HG03064 (cell line): ENCODE data around the gene SLC7A5.
A peak's percentile ranks its signal among the peaks of the same experiment; 100 is the strongest.
"Not testable (repeated sequence)": the region's sequence is repeated elsewhere in the genome, so short reads cannot be mapped to it uniquely, and the experiment has no call there.

Experiments
- ATAC-seq: cut with Tn5 transposase; IDR thresholded peaks from one replicate; pipeline ENCODE4 v1.9.1; 2021; ENCODE audit warnings: low read depth; ENCODE audit not compliant: unreplicated experiment

The SLC7A5 gene

DNA sequence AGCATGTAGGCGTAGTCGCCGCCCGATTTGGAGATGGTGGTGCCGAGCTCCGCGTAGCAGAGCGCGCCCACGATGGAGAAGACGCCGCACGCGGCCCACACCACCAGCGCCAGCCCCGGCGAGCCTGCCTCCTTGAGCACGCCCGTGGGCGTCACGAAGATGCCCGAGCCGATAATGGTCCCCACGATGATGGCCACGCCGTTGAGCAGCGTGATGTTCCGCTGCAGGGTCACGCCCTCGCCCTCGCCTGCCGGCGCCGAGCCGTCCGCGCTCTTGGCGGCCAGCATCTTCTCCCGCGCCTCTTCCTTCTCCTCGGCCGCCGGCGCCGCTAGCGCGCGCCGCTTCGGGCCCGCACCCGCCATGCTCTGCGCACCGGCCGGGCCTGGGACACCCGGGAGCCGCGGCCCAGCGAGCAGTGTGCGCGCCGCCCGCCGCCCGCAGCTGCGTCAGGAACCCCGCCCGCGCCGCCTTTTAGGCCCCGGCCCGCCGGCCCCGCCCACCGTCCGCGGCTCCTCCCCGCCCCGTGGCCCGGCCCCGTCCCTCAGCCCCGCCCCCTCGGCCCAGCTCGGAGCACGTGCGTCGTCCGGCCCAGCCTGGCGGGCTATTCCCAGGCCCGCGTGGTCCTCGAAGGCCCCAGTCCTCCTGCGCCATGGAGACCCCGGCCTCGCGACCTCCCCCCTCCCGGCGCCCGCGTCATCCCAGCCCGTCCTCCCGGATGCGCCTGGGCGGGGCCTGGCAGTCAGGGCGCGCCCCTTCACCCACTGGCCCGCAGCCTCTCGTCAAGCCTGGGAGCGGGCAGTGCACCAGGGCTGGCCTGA is at the start of gene SLC7A5:
SLC7A5 (minus strand) TSS at position 447 of the 818 bp plus-strand sequence; CDS start at position 362, 85 bp downstream.
- not testable (repeated sequence) for ATAC-seq

DNA sequence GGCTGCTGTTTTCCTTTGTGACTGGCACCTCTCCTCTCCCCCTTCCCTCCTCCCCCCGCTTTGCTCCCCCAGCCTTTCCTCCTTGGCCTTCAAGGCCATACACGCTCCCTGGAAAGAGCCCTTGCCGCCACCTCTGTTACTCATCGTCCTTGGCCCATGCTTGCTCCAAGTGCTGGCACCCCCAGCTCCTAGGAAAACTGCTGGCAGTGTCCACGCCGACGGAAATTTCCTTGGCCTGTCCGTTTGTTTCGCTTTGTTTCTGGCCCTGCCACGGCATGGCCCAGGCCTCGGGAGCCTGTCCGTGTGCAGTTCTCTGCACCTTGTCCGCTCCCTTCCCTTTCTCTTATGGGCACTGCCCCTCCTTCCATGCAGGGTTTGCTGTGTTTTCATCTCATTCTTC is 49.0 kb upstream of the SLC7A5 start:
- ATAC-seq: no peak

DNA sequence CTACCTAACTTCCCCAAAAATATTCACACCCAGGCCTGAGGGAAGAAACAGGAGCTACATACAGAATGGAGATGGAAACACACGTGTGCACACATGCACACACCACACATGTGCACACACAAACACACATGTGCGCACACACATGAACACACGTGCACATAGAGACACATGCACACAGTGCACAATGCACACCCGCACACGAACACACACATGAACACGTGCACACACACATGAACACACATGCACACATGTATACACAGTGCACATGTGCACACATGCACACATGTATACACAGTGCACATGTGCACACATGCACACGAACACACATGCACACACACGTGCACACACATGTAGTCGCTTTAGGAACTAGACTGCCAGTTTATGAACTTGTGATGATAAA is 48.2 kb upstream of the SLC7A5 start:
- no peak for ATAC-seq

DNA sequence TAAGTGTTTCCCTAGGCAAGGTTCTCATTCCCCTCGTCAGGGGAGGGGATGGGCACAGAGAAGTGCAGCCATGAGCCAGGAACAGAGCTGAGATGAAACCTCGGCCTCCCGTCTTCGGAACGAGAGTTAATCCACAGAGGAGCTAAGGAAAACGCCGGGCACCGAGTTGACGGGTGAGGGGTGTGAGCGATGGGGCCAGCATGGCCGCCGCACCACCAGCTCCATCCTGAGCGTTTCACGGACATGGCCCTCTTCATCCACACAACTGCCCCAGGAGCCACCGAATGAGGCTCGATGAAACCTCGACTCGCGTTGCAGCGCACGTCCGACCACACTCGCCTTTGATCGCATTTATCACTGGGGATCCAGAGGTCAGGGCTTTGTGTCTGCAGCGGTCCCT is 45.5 kb upstream of the SLC7A5 start:
- ATAC-seq: no peak

DNA sequence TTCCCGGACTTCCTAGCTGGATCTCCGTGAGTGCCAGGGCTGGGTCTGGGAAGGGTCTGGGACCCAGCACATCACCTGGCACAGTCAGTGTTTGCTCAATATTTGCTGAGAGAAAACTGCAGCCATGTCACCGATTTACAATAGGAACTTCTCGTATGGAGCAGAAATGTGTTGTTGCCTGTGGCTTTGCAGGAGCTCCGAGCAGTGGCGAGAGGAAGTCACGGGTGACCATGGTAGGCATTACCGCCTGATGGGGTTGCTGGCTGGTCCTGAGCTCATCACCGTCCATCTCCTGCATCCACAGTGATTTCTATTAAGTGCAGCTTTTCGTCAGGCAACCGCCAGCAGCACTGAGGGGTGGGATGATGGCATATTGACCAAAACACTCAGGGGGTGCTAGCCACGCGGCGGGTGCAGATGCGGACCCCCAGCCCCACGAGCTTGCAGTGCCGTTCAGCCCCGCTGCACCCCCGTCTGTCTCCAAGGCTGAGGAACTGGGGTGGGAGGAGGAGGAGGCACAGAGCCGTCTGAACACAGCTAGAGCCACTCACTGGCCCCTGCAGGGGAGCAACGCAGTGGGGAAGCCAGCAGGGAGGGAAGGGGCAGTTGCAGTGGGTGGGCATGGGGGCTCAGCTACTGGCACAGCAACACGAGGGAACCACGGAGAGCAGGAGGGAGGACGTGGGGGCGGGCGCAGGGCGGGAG is 44.9 kb upstream of the SLC7A5 start:
- ATAC-seq: not testable (repeated sequence)

DNA sequence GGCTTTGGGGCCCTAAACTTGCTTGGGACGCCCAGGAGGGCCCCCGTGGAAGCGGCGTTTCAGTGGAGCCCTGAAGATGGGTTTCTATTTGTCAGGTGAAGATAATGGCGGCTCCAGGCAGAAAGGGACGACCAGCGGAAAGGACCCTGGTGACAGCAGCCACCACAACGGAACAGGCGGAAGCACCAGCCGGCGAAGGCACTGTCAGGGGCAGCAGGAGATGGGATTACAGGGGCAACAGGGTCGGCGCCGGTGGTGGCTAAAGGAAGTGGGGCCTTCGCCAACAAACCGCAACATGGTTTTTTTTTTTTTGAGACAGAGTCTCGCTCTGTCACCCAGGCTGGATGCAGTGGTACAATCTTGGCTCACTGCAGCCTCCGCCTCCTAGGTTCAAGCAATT is 43.4 kb upstream of the SLC7A5 start:
- not testable (repeated sequence) for ATAC-seq

DNA sequence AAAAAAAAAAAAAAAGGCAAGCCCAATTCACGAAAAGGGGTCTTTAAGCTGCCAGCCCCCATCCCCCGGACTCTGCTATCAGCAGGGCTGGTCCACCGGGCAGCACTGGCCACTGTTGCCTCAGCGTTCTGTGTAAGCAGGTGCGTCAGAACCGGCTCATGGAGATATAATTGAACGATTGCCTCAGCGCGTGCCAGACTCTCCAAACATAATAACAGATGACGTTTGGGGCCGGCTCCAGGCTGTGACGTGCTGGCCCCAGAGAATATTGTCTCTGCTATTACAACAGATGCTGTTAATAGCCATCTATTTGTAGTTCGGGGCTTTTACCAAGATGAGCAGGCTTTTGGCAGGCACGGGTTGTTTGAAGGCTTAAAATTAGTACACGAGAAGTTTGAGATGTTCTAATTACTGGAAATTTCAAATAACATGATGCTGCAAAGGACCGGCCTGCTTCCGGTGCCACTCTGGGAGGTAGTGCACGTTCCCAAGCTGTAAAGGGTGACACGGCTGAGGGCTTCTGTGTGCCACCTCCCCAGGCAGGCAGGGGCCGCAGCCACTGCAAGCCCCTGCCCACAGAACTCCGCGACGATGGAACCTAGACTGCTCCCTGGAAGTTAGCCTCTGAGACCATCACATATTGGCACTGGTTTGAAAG is 41.9 kb upstream of the SLC7A5 start:
- not testable (repeated sequence) for ATAC-seq

DNA sequence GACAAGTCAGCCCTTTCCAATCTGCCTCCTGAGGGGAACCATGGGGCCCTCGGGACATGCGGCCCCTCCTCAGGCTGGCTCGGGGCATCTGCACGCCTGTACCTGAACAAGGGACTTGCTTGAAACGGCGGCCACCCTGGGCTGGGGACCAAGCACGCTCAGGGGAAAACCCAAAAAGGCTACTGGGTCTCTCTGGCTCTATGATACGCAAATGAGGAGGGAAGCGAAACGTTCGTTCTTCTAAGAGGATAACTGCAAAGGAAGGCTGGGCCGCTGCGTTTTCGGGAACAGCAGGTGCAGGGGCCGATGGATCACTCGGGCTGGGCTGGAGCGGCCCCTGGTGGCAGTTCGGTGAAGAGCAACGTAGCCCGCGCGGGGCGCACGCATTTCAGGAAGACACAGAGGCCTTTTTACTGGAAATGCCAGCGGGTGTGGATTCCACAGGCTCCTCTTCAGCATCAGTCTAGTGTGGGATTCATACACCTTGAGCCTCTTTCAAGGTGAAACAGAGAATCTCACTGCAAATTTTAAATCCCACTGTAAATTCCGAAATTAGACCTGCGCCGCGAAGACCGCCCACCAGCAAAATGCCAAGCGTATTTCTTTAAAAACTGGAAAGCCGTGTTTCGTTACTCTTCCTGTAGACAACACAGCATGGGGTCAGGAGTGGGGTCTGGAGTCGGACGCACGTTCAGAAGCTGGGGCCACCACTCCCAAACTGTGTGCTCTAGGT is 40.1 kb upstream of the SLC7A5 start:
- peak; percentile 68 for ATAC-seq

DNA sequence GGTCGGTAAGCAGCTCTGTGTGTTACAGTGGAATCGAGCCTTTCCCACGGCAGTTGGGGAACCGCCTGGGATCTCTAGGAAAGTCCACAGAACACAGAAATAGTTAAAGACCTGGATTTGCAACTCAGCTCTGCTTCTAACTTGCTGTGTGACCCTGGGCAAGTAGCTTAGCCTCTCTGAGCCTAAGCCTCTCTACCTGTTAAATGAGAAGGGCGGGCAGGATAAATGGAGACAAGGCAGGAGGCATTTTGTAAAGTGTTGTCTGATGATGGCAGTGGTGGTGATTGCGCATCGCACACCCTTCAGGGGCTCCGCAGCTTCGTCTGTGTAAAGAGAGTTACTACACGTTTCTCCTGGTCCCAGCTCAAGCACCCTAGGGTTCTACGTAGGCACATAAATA is 38.8 kb upstream of the SLC7A5 start:
- ATAC-seq: not testable (repeated sequence)

DNA sequence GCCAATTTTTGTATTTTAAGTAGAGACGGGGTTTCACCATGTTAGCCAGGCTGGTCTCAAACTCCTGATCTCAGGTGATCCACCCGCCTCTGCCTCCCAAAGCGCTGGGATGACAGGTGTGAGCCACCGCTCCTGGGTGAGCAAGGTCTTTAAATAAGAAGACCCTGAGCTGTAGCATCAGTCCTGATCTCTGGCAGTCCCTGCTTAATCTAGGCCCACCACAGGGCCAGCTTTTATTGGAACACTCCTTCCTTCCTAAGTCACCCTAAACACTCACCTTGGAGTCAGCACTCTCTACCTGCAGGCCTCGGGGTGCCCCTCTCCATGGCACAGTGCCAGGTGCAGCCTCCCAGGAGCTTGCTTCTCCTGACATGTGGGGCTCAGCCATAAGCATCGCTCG is 36.2 kb upstream of the SLC7A5 start:
- not testable (repeated sequence) for ATAC-seq

DNA sequence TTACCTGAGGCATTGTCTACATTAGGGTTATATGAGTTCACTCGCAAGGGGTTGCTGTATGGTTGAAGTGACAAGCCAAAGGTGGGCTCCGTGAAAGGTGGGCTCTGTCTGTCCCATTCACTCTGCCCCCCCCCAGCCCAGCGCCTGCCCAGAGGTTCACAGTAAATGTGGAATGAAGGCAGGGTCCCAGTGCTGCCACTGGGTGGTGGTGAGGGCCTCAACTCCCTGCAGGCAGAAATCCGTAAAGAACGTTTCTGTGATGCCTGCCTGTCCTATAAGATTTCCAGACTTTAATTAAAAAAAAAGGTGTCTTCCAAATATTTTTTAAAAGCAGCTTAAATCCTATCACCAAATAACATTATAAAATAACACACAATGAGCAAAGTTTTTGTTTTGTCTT is 35.7 kb upstream of the SLC7A5 start:
- ATAC-seq: not testable (repeated sequence)

DNA sequence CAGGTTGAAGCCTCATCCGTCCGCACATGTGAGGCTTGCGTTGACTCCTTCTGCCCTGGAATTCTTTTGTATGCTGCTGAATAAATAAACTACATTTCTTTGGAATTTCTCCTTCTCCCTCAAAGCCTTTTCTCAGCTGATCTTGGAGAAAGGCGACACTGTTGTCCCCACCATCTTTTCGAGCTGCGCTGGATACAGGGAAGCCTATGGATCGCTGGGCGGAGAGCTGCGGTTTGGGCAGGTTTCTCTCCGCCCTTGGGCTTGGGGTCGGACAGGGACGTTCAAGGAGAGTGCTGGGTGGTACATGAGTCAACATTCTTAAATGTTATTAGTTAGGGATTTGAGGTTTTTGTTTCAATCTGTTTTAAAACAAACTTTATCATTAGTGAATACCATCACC is 31.2 kb upstream of the SLC7A5 start:
- ATAC-seq: not testable (repeated sequence)

DNA sequence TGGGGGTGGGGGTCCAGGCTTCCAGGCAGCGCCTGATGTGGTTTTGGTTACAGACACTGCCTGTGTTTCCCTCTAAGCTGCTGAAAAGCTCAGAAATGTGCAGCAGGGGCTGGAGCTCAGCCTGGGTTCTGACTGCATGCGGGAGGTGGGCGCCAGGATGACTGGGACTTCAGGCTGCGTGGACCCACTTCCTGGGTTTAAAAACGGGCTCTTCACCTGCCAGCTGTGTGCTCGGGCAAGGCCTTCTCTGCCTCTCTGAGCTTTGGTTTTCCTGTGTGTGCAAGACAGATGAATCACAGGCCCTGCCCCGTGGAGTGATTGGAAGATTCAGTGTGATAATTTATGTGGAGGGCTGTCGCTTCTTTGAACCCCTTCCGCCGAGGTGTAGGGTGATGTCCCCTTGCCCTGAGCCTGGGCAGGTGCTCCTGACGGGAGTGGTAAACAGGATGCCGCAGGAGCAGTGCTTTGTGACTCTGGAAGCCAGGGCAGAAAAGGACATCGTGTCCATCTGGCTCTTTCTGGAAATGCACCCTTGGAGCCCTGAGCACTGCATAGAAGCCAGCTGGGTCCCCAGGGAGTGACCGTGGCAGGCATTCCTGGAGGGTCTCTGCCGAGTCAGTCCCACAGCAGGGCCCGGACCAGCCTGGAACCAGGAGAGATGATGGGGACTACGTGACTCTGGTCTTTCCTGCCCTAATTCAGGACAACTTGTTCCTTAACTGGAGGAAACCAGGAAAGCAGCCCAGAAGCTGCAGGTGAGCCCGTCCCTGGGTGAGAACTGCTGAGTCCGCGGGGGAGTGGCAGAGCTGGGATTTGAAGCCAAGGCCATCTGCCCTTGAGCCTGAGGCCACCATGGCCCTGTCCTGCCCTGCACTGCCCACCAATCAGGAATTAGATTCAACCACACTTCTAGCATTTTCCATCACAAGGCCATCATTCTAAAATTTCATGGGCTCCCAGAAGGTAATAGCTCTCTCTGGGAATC is 28.5 kb upstream of the SLC7A5 start:
- no peak for ATAC-seq

DNA sequence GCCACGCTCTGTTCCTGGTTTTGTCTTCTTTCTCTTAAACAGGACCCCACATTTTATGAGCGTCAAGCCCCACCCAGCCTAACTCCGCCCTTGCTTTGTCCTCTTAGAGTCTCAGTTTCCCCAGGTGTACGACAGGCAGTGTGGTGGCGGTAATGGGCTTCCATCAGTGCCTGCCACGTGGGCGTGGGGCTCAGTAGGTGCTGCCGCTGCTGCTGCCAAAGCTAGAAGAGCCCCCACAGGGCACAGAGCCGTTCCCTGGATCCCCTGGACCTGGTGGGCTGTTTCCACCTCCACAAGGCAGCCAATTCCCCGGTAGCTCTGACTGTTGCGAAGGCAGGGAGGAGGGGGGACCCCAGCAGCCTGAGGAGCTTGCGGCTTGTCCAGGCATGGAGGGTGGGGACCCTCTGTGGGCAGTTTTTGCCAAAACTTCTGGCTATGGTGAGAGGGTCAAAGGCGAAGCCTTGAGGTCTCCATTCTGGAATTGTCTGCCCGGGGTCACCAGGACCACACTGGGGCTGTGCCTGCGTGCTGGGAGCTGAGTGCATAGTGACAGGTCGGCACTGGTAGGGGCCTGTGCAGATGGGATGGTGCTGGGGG is 27.7 kb upstream of the SLC7A5 start:
- ATAC-seq: not testable (repeated sequence)

DNA sequence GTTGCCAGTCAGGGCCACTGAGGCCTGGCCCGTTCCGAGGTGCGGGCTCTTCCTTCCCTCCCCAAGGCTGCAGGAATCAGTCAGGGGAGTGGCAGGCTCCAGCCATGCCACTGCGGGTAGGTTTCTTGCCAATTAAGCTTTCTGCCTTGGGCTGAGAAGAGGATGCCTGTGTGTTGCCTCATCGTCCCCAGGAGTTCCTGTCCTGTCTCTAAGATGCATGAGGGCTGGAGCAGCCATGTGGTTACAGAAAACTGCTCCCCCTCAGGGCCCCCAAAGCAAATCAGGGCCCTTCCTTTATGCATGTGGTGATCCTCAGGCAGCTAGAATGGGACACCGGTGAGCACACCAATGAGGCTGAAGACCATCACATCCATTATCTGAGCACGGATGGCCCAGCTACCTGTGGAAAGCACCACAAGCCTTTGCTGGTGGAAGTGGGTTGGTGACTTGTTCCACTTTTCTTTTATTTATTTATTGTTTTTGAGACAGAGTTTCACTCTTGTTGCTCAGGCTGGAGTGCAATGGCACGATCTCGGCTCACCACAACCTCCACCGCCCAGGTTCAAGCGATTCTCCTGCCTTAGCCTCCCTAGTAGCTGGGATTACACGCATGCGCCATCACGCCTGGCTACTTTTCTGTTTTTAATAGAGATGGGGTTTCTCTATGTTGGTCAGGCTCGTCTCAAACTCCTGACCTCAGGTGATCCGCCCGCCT is 27.0 kb upstream of the SLC7A5 start:
- ATAC-seq: not testable (repeated sequence)

DNA sequence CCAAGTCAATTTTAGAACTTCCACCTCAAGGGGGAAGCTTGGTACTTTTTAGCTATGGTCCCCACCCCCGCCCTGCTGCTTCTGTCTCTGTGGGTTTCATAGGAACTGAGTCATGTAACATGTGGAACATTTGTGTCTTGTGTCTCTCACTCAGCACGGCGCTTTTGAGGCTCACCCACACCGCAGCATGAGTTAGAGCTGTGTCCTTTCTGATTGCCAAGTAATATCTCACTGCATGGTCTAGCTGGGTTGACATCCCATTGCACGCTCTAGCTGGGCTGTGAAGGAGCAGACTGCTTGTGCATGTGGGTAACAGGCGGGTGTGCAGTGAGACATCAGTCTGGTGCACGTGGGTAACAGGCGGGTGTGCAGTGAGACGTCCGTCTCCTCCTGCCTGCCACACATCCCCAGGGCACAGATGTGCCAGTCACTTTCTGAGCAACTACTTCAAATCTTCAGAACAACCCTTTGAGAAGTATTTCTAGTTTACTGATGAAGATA is 26.4 kb upstream of the SLC7A5 start:
- peak; percentile 65 for ATAC-seq

DNA sequence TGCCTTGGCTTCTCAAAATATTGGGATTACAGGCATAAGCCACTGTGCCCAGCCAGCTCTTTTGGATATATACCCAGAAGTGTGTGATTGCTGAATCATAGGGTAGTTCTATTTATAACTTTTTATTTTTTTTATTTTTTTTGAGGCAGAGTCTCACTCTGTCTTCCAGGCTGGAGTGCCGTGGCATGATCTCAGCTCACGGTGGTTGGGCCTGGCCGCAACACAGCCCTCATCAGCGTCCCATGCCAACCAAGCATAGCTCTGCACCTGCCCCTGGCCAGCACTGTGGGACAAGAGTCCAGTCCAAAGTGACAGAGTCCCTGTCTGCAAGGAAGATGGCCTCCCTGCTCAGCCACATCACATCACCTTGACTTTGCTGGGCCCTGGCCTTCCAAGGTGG is 24.7 kb upstream of the SLC7A5 start:
- ATAC-seq: not testable (repeated sequence)

DNA sequence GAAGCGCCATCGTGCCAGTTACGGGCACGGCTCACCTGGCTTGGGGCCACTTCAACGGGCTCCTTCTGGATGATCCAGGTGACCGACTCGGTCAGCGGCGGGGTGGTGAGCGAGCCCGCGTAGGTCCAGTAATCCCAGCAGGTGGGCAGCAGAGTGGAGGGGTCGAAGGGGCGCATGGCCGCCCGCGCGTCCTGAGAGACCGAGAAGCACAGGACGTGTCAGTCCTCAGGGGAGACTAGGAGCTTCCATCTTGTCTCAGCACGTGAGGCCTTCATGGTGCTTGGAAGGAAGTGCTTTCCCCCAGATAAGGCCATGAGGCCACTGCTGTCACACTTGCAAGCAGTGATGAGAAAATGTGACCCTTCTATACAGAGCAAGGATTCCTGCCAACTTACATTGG is 22.5 kb upstream of the SLC7A5 start:
- no peak for ATAC-seq
